H1 (cell line): ENCODE results near the gene EMX1. TPM values are rescaled to one million over a fixed set of nuclear protein-coding genes. Genes with fewer than 3 reads are reported as not detected.

Source experiments
- CTCF ChIA-PET: fragments of 300-600 bp; sonication (Branson Sonifier 250); formaldehyde crosslinking; loops from one replicate; lab custom pipeline; 2021; ENCODE audit not compliant: partially characterized antibody; lab: Charles Lee
- POLR2A ChIA-PET: fragments of 300-600 bp; sonication (Branson Sonifier 250); formaldehyde crosslinking; loops from one replicate; lab custom pipeline; 2021; ENCODE audit warnings: inconsistent platforms; ENCODE audit not compliant: partially characterized antibody; lab: Charles Lee
- DNase-seq, 2 experiments: peaks; one replicate each; pipeline versions ENCODE4 v3.0.0 to v3.0.0-alpha.2; 2010 to 2022; ENCODE audit warnings: low spot score in 2 of 2, low read depth in 1 of 2, mixed read lengths in 1 of 2
- FAIRE-seq: peaks from 2 replicates; lab custom pipeline; 2011; peaks lifted over from hg19 to GRCh38; lab: Jason Lieb, UNC
- H2AFZ ChIP-seq: 2 replicates; pipeline ENCODE4 v1.8.1; 2012; ENCODE audit warnings: low read length, inconsistent platforms
- H2AK5ac ChIP-seq: 2 replicates; pipeline ENCODE4 v1.6.1; 2013; ENCODE audit warnings: low read depth, low read length
- H2BK120ac ChIP-seq: replicated peaks from 2 replicates; pipeline ENCODE3; 2013; ENCODE audit warnings: low read depth, low read length, inconsistent platforms
- H2BK12ac ChIP-seq: 2 replicates; pipeline ENCODE4 v1.6.1; 2013; ENCODE audit warnings: low read depth, low read length
- H2BK15ac ChIP-seq: 2 replicates; pipeline ENCODE4 v1.6.1; 2013; ENCODE audit warnings: low read length
- H2BK20ac ChIP-seq: 2 replicates; pipeline ENCODE4 v1.6.1; 2013; ENCODE audit warnings: low read length
- H2BK5ac ChIP-seq: 2 replicates; pipeline ENCODE4 v1.6.1; 2013; ENCODE audit warnings: low read depth, low read length
- H3K14ac ChIP-seq: 2 replicates; pipeline ENCODE4 v1.6.1; 2013; ENCODE audit warnings: inconsistent platforms; ENCODE audit not compliant: insufficient read length
- H3K18ac ChIP-seq: 2 replicates; pipeline ENCODE4 v1.6.1; 2013; ENCODE audit warnings: low read length; ENCODE audit errors: extremely low read depth
- H3K23ac ChIP-seq: 2 replicates; pipeline ENCODE4 v1.6.1; 2013; ENCODE audit warnings: inconsistent platforms; ENCODE audit not compliant: insufficient read length
- H3K23me2 ChIP-seq: 2 replicates; pipeline ENCODE4 v1.6.1; 2013; ENCODE audit warnings: low read depth, low read length
- H3K27ac ChIP-seq: 2 replicates; pipeline ENCODE4 v1.6.1; 2011; ENCODE audit warnings: low read depth, low read length, inconsistent platforms
- H3K27me3 ChIP-seq, 4 experiments: replicated peaks in 1 of 4; 1 replicate in 1 of 4; 2 replicates in 3 of 4; pipeline versions ENCODE4 v1.6.1 to v1.8.1; 2011 to 2013; ENCODE audit warnings: low read length in 3 of 4, mild to moderate bottlenecking in 3 of 4, inconsistent platforms in 2 of 4, mixed read lengths in 2 of 4, moderate library complexity in 1 of 4; ENCODE audit not compliant: control insufficient read depth in 3 of 4, insufficient read depth in 3 of 4; ENCODE audit errors: extremely low read depth in 1 of 4
- H3K36me3 ChIP-seq, 4 experiments: 2 replicates each; pipeline versions ENCODE4 v1.6.1 to v1.8.1; 2011 to 2013; ENCODE audit warnings: mild to moderate bottlenecking in 4 of 4, low read length in 3 of 4, moderate library complexity in 2 of 4, control low read depth in 1 of 4, inconsistent platforms in 1 of 4; ENCODE audit not compliant: insufficient read depth in 4 of 4, control insufficient read depth in 2 of 4
- H3K4ac ChIP-seq: replicated peaks from 2 replicates; pipeline ENCODE3; 2013; ENCODE audit warnings: low read length, low read depth, mixed read lengths, inconsistent platforms; ENCODE audit not compliant: insufficient read length
- H3K4me1 ChIP-seq, 4 experiments: replicated peaks in 1 of 4; 1 replicate in 1 of 4; 2 replicates in 3 of 4; pipeline versions ENCODE4 v1.6.1 to v1.8.1; 2011 to 2013; ENCODE audit warnings: low read length in 3 of 4, inconsistent platforms in 2 of 4, mixed read lengths in 1 of 4; ENCODE audit not compliant: insufficient read depth in 4 of 4, control insufficient read depth in 3 of 4
- H3K4me2 ChIP-seq, 2 experiments: 2 replicates each; pipeline versions ENCODE4 v1.6.1 to v1.8.1; 2011 to 2013; ENCODE audit warnings: low read depth in 2 of 2, low read length in 2 of 2, control low read depth in 1 of 2, inconsistent platforms in 1 of 2, mild to moderate bottlenecking in 1 of 2; ENCODE audit not compliant: insufficient read depth in 1 of 2
- H3K4me3 ChIP-seq, 4 experiments: fragments of 200-600, 300-600 bp in 1 of 4; sonication (generic), shearing (Covaris generic), sonication (Bioruptor Twin) in 1 of 4; 2 replicates each; pipeline versions ENCODE4 v1.5.1 to v1.8.1; 2011 to 2016; ENCODE audit warnings: low read length in 4 of 4, low read depth in 3 of 4, control low read depth in 2 of 4, inconsistent platforms in 2 of 4, mild to moderate bottlenecking in 2 of 4, mixed read lengths in 1 of 4, moderate library complexity in 1 of 4; ENCODE audit not compliant: insufficient read depth in 2 of 4; ENCODE audit errors: extremely low read depth in 1 of 4
- H3K56ac ChIP-seq: replicated peaks from 2 replicates; pipeline ENCODE3; 2013; ENCODE audit warnings: low read depth, mild to moderate bottlenecking, mixed read lengths, low read length, inconsistent platforms; ENCODE audit not compliant: insufficient read length
- H3K79me1 ChIP-seq: 2 replicates; pipeline ENCODE4 v1.6.1; 2013; ENCODE audit warnings: low read depth, low read length, control low read depth
- H3K79me2 ChIP-seq, 2 experiments: 2 replicates each; pipeline versions ENCODE4 v1.6.1 to v1.8.1; 2012 to 2013; ENCODE audit warnings: low read length in 2 of 2, mild to moderate bottlenecking in 2 of 2, inconsistent platforms in 1 of 2; ENCODE audit not compliant: insufficient read depth in 2 of 2, control insufficient read depth in 1 of 2
- H3K9ac ChIP-seq, 4 experiments: replicated peaks in 1 of 4; 1 replicate in 1 of 4; 2 replicates in 3 of 4; pipeline versions ENCODE4 v1.6.1 to v1.8.1; 2011 to 2013; ENCODE audit warnings: low read depth in 3 of 4, low read length in 3 of 4, control low read depth in 2 of 4, mild to moderate bottlenecking in 2 of 4, moderate library complexity in 2 of 4, inconsistent platforms in 1 of 4; ENCODE audit errors: extremely low read depth in 1 of 4
- H3K9me3 ChIP-seq, 2 experiments: 2 replicates each; pipeline versions ENCODE4 v1.6.1 to v1.8.1; 2012 to 2013; ENCODE audit warnings: mild to moderate bottlenecking in 2 of 2, moderate library complexity in 2 of 2, control low read depth in 1 of 2, inconsistent platforms in 1 of 2, low read depth in 1 of 2, low read length in 1 of 2, mixed read lengths in 1 of 2; ENCODE audit not compliant: insufficient read depth in 2 of 2
- H4K20me1 ChIP-seq, 2 experiments: replicated peaks in 1 of 2; 2 replicates each; pipeline versions ENCODE3 to v1.8.1; 2011 to 2013; ENCODE audit warnings: inconsistent platforms in 2 of 2, low read length in 2 of 2, mild to moderate bottlenecking in 1 of 2; ENCODE audit not compliant: insufficient read depth in 2 of 2, control insufficient read depth in 1 of 2
- H4K5ac ChIP-seq: 2 replicates; pipeline ENCODE4 v1.6.1; 2013; ENCODE audit warnings: low read length, low read depth, mixed read lengths, inconsistent platforms; ENCODE audit not compliant: insufficient read length
- H4K8ac ChIP-seq: 2 replicates; pipeline ENCODE4 v1.8.0; 2013; ENCODE audit warnings: mild to moderate bottlenecking, moderate library complexity, low read length, inconsistent platforms; ENCODE audit not compliant: insufficient read depth; ENCODE audit errors: extremely low read depth
- H4K91ac ChIP-seq: replicated peaks from 2 replicates; pipeline ENCODE3; 2013; ENCODE audit warnings: low read length, mixed read lengths, inconsistent platforms; ENCODE audit not compliant: insufficient read length
- BRCA1 ChIP-seq: IDR thresholded peaks from 2 replicates; pipeline ENCODE4 v1.6.1; 2012; ENCODE audit warnings: low read depth, low read length, improper control_type of control experiment
- CBX8 ChIP-seq: fragments of 300-800, 300-1000 bp; sonication (generic); IDR thresholded peaks from 2 replicates; pipeline ENCODE4 v1.7.1; 2016; ENCODE audit warnings: low read depth, low read length, borderline replicate concordance
- CTBP2 ChIP-seq: IDR thresholded peaks from 2 replicates; pipeline ENCODE4 v1.7.0; 2011; ENCODE audit warnings: borderline replicate concordance, mild to moderate bottlenecking, moderate library complexity, mixed read lengths, low read length; ENCODE audit not compliant: insufficient read depth, insufficient read length
- KDM1A ChIP-seq: fragments of 200-600, 300-600 bp; sonication (generic); IDR thresholded peaks from 2 replicates; pipeline ENCODE4 v1.7.1; 2016; ENCODE audit warnings: mild to moderate bottlenecking, low read length, borderline replicate concordance
- SIN3A ChIP-seq, 2 experiments: IDR thresholded peaks in 1 of 2; conservative IDR thresholded peaks in 1 of 2; 2 replicates each; pipeline ENCODE4 v1.6.1; 2011 to 2012; ENCODE audit warnings: low read length in 2 of 2, improper control_type of control experiment in 1 of 2, low read depth in 1 of 2, mild to moderate bottlenecking in 1 of 2
- SRF ChIP-seq: IDR thresholded peaks from 2 replicates; pipeline ENCODE4 v1.6.1; 2011; ENCODE audit warnings: mild to moderate bottlenecking, low read depth, low read length, moderate library complexity
- TCF12 ChIP-seq: IDR thresholded peaks from 2 replicates; pipeline ENCODE4 v1.6.1; 2011; ENCODE audit warnings: low read depth, mild to moderate bottlenecking, low read length
- YY1 ChIP-seq: IDR thresholded peaks from 2 replicates; pipeline ENCODE4 v1.6.1; 2011; ENCODE audit warnings: low read depth, mild to moderate bottlenecking, low read length
- ZNF274 ChIP-seq: IDR thresholded peaks from 2 replicates; pipeline ENCODE4 v1.7.0; 2012; ENCODE audit warnings: low read length, borderline replicate concordance; ENCODE audit errors: extremely low read depth
- WGBS, 2 experiments: shearing (Covaris generic) in 1 of 2; methylation state at CpG; one replicate each; pipeline versions ENCODE4 v1.1.6 to v1.1.7; 2013 to 2015; ENCODE audit warnings: low lambda C conversion rate in 2 of 2, mixed read lengths in 2 of 2, inconsistent platforms in 1 of 2, low coverage in 1 of 2, missing lambda C conversion rate in 1 of 2; ENCODE audit not compliant: insufficient replicate concordance in 2 of 2, insufficient coverage in 1 of 2, insufficient read length in 1 of 2; ENCODE audit errors: extremely low coverage in 1 of 2, missing lambda C conversion rate in 1 of 2; 5-methylcytosine and 5-hydroxymethylcytosine counted together
- polyA plus RNA-seq, 7 experiments: library from polyadenylated mRNA; depleted of rRNA in 3 of 7; stranded (reverse) in 5 of 7; unstranded in 2 of 7; fragments of >200 nt in 5 of 7; fragments of 200-250 nt in 2 of 7; gene quantifications; 1 replicate in 5 of 7; 2 replicates in 1 of 7; 4 replicates in 1 of 7; pipeline versions ENCODE4 v1.2.1 to v1.2.3, GENCODE V29; 2011 to 2013; ENCODE audit warnings: missing spikeins in 2 of 7, mixed read lengths in 2 of 7
- total RNA-seq: library from RNA; stranded (reverse); fragmentation: NEBNext Ultra II Directional; extraction: Animal tissue kit (Norgen Biotek cat#: 25700); gene quantifications from 2 replicates; pipeline ENCODE4 v1.2.1, GENCODE V29; 2021

EMX1 gene
- total and polyA plus RNA-seq, 2 of the 8 experiments (the other 6 are each of a cell fraction or from before 2014, with no cell fraction given): 2.4 to 4.9 TPM

DNA sequence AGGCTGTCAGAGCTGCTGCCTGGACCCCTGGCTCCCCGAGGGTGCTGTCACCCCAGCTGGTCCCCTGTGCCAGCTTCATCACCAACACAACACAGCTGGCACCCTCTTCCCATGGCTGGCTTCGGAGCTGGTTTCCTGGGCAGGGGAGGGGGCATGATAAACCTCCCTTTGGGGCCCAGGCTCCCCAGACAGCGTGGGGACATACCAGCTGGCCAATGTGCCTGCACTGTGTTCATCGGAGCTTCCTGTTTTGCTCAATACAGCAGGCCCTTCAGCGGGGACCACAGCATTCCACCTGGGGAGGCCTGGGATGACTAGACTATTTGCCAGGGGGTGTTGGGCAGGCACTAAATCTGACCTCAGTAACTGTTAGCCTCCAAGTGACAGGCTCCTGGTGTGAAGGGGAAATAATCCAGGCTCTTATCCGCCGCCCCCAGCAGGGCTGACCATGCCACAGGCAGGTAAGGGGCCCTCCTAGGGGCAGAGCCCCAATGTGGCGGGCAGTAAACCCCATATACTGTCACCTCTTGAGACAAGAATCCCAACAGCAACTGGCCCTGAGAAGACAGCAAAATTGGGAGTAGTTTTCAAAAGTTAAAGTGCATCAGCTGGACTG, 44.6 kb downstream of the EMX1 start:
- H3K79me2 ChIP-seq: no peaks in the 10 kb centered on the region
- FAIRE-seq (no peak), DNase-seq (no peak)
- peak overlapping the region; percentile 32 for H4K91ac ChIP-seq
- H2BK15ac ChIP-seq: no peak overlapping the region
- no peaks in the 10 kb centered on the region for H3K79me1 ChIP-seq
- H3K4me1 ChIP-seq: peaks cover 12 to 26% (median 22%) of the 10 kb centered on the region in 4 experiments
- no peak overlapping the region for H3K4ac ChIP-seq
- H3K4me3 ChIP-seq: no peak overlapping the region
- peaks cover 0 to 5% (median 0%) of the 10 kb centered on the region in 4 experiments; a peak in 1 of 7 replicates for H3K27me3 ChIP-seq
- H2BK5ac ChIP-seq: peak overlapping the region; percentile 82; the same call in 1 of the 2 replicates
- no peak overlapping the region for H3K18ac ChIP-seq
- H3K9ac ChIP-seq: no peak overlapping the region
- no peak overlapping the region for H3K56ac ChIP-seq
- no peak overlapping the region for H3K23ac ChIP-seq
- no peaks in the 10 kb centered on the region for H4K20me1 ChIP-seq
- no peaks in the 10 kb centered on the region for H3K23me2 ChIP-seq
- H4K5ac ChIP-seq: no peak overlapping the region
- no peak for TF ChIP-seq YY1
- no peak for TF ChIP-seq ZNF274
- TF ChIP-seq SIN3A (conservative IDR thresholded peaks at IDR 0.05 in 1 of 2, IDR thresholded peaks at IDR 0.05 in 1 of 2; ENCODE audit: low read depth in 1 of 2, low read length in 2 of 2): no peak
- TF ChIP-seq KDM1A: no peak
- no peak for TF ChIP-seq CBX8
- no peak for TF ChIP-seq TCF12
- TF ChIP-seq BRCA1: no peak
- TF ChIP-seq CTBP2: no peak
- TF ChIP-seq SRF: no peak
- H4K8ac ChIP-seq: peak overlapping the region; percentile 58; the same call in 1 of the 2 replicates
- H3K14ac ChIP-seq: no peak overlapping the region
- H3K9me3 ChIP-seq: no peaks in the 10 kb centered on the region
- H2AFZ ChIP-seq: no peak overlapping the region
- 81% methylated on average over 8 of the region's 8 CpGs; no CpG with 5 or more reads in 1 of the 2 experiments for WGBS, 2 experiments
- H2BK120ac ChIP-seq: no peak overlapping the region
- peak overlapping the region; percentile 72; the same call in 1 of the 2 replicates for H2BK20ac ChIP-seq
- no peak overlapping the region for H3K4me2 ChIP-seq
- CTCF ChIA-PET: interaction anchor here (0.9 to 11.9 kb wide), 14 partner anchors 9 to 281 kb away, joined by 3 to 166 read pairs (median 7); partner anchors contain the start of gene EMX1
- POLR2A ChIA-PET: interaction anchor here (1.4 to 3.5 kb wide), 3 partner anchors 9 to 47 kb away, joined by 3 to 29 read pairs (median 7); no protein-coding TSS in a partner anchor
- H2AK5ac ChIP-seq: peak overlapping the region; percentile 79; the same call in 1 of the 2 replicates
- no peaks in the 10 kb centered on the region for H3K36me3 ChIP-seq
- H3K27ac ChIP-seq: no peak overlapping the region
- H2BK12ac ChIP-seq: peak overlapping the region; percentile 94; the same call in 1 of the 2 replicates
